ENCODE measurements around the gene DCAF11. TPM values are rescaled to one million over a fixed set of nuclear protein-coding genes. Genes with fewer than 3 reads are reported as not detected.

DCAF11 gene
- total RNA-seq (2022; extraction: Qiagen RNA extraction), result 20.8 to 22.4 TPM (median 21.9 TPM) in 5 replicates

DNA sequence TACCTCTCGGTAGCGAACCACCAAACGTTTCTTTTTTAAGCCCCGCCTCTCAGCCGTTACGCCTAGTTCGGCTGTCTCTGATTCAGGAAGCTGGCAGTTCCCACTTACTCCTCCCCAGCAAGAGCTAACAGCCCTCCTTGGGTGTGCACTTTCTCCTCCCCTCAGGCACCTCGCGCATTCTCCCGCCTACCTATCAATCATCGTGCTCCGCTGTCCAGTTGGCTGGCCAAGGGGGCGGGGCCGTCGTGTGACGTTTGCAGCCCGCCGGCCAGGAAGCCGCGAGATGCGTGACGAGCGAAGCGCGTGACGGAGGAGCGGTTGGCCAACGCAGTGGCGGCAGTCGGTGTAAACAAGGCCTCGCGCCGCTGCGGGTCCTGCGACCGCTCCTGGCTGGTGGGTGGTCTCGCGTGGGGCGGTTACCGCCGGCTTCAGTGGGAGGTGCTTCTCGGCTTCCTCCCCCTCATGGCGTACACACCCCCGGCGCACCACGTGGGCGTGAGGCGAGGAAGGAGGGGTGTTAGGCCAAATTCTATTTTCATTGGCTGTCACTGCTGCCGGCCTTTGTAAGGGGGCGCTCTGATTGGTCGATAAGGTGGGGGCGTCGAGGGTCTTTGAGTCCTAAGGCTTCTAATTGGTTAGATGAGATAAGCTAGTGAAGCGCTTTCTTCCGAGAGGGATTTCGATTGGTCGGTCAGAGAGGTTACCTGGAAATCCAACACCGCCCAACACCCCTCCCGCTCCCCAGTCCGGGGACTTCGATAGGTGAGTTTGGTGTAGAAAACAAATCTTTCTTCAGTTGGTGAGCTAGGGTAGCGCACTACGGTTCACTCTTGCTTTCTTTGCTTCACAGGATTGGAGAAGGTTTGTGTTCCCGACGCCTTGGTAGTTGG is at the start of gene DCAF11, which contains the start of gene NRL:
DCAF11 (plus strand) TSS at position 246 of the 890 bp plus-strand sequence. CDS start 818 bp downstream, outside the sequence.
NRL (minus strand) TSS at position 418 of the 890 bp plus-strand sequence. CDS start 32,101 bp downstream, outside the sequence.

DNA sequence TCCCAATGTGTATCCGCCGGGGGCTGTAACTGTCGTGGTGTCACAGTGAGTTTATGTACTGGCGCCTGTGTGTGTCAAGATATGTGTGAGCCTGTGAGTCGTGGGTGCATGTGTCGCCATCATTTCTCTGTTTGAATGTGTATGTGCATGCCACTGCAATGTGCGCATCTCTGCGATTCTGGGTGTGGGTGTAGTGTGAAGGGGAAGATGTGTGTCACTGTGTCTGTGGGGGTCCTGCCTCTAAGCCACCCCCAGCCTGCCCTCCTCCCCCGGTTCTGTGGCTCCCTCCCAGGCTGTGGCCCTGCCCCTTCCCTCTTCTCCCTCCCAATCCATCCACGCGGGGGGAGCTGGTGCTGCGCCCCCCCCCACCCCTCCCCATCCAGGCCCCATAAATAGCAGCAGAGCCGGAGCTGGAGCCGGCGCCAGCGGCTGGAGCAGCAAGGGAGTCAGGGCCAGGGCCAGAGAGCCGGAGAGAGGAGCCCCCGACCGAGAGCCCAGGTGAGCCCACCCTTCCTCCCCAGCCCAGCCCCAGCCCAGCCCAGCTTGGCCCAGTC is 43.4 kb upstream of the DCAF11 start, which contains the start of gene CPNE6:
CPNE6 (plus strand) TSS at position 419 of the 554 bp plus-strand sequence. CDS start 1,375 bp downstream, outside the sequence.

DNA sequence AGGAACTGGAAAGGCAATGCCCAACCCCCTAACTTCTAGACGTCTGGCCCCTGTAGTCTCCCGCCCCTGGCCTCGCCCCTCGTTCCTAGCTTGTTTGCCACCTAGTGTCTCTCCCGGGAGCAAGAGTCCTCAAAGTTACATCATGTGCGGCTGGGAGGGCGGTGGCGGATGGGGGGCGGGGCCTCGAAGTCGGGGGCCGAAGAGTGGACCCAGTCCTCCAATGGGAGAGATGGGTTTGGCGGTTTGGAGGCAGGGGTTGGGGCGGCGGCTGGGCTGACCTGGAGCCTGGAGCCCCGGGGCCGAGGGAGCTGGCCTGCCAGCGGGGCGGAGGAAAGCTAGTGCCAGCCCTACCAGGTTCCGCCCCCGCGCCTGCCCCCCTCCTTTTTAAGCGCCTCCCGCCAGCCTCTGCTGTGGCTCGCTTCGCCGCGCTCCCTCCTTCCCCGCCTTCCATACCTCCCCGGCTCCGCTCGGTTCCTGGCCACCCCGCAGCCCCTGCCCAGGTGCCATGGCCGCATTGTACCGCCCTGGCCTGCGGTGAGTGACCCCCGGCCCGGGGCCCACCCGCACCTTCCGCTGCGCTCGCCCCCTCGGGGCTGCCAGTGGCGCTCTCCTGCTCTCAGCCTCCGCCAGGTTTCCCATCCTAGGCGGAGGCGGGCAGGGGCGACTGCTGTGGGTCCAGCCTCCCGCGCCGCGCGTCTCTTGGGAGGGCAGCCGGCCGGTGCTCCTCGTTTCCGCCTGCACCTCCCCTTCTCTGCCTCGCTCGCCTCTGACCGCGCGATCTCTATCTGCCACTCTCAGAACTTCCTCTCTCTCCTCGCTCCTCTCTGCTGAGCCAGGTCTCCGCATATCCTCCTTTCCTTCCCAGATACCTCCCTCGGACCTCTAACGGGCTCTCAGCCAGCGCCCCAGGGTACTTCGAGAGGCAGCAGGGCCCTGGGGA is 20.4 kb upstream of the DCAF11 start, which contains the start of gene PCK2:
PCK2 (plus strand) TSS at position 411 of the 940 bp plus-strand sequence; CDS start at position 506, 95 bp downstream.

DNA sequence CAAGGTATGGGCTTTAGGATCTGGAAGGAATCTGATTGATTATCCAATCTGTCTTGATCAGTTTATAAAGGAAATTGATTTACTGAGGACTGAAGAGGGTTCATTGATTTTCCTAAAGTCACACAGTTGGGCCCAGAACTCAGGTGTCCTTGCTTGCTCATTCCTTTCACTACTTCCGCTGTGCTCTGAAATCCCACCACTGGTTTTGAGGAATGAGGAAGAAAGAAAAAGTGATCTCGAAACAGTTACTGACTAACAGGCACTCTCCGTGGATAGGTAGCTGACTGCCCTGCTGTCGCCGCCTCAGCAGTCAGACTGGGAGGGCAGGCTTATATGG is 15.8 kb downstream of the DCAF11 start, which contains the start of gene FITM1:
FITM1 (plus strand) TSS at position 280 of the 337 bp plus-strand sequence. CDS start 905 bp downstream, outside the sequence.

DNA sequence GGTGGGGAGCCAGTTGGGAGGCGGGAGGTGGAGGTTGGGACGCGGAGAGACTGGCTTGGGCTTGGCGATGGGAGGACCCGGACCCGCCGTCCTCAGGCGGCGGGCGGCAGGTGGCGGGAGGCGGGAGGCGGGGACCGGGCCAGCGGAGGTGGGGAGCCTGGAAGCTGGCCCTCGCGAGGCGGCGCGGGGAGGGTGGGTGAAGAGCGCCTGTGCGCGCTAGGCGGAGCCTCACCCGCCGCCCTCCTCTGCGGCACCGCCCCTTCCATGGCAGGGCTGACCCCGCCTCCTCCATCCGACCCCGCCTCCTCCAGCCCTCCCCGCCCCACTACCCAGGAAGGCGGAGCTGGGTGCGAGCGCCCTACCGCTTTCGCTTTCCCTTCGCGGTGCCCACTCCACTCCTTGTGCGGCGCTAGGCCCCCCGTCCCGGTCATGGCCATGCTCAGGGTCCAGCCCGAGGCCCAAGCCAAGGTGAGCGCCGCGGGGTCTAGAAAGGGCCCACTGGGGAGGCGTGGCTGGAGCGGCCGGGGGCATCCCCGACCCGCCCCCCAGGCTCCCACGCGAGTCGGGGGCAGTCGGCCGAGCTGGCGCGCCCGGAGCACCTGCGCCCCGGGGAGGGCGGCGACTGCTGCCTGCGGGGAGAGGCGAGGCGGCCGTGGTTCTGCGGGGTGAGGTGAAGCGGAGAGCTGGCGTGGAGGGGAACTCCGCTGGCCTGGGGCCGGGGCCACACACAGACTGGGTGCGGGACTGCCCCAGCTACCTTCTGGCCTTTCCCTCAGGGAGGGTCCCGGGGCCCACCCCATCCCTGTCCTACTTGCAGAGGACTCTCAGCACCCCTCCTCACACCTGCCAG is 21.5 kb downstream of the DCAF11 start, which contains the start of gene PSME1:
PSME1 (plus strand) TSS at position 361 of the 850 bp plus-strand sequence; CDS start at position 430, 69 bp downstream.

DNA sequence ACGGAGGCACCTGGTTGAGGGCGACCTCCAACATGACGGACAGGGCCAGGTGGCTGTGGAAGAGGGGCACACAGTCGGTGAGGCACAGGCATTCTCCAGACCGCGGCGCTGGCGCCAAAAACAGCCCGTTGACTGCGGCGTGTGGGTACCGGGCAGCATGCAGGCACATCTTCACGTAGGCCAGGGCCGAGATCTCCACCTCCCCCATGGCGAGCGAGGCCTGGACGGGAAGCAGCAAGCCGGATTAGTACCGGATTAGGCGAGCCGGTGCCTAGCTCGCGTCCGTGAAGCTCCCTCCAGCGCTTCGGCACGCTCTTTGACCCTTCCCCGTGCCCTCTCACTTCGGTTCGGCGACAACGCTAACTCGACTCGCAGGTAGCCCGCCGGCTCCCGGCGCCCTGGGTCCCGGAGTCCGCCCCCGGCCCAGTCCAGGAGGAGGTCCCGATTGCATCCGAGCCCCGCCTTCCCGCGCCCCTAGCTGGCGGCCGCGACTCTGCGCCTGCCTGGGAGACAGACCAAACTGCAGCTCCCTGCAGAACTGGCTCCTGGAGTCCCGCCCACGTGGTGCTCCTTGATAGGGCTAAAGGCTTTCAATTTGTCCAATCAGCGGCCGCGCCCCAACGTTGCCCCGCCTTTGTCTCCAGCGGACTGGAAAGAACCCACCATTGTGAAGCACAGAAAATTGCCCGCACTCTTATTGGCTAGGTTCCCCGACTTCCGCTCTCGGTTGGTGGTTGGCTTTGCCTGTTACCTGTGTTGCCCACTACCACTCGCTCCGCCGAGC is 26.7 kb downstream of the DCAF11 start, which contains the start of gene EMC9:
EMC9 (minus strand) TSS at position 495 of the 784 bp plus-strand sequence; CDS start at position 208, 287 bp downstream.

DNA sequence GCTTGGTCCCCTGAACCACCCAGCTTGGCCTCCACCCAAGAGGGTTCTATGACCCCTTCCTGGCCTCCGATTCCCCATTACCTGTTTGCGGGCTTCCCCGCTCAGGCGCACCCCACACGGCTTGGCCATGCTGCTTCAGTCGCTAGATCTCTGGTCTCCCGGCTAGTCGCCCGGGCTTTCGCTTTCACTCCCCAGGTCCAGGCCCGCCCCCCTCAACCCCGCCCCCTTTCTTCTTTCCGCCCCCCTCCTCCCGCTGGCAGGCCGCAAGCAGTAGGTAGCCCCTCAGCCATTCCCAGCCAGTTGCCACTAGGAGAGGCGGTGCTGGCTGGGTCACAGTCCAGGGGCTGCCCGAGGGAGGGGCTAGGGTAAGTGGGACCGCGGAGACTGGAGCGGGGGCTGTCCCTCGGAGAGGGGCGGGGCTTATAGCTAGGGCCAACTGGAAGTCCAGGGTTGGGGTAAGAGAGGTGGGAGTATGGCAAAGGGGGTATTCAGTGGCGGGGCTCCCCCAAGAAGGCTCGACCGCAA is 31.9 kb downstream of the DCAF11 start, which contains the start of gene PSME2:
PSME2 (minus strand) TSS at position 158 of the 525 bp plus-strand sequence; CDS start at position 129, 29 bp downstream.

DNA sequence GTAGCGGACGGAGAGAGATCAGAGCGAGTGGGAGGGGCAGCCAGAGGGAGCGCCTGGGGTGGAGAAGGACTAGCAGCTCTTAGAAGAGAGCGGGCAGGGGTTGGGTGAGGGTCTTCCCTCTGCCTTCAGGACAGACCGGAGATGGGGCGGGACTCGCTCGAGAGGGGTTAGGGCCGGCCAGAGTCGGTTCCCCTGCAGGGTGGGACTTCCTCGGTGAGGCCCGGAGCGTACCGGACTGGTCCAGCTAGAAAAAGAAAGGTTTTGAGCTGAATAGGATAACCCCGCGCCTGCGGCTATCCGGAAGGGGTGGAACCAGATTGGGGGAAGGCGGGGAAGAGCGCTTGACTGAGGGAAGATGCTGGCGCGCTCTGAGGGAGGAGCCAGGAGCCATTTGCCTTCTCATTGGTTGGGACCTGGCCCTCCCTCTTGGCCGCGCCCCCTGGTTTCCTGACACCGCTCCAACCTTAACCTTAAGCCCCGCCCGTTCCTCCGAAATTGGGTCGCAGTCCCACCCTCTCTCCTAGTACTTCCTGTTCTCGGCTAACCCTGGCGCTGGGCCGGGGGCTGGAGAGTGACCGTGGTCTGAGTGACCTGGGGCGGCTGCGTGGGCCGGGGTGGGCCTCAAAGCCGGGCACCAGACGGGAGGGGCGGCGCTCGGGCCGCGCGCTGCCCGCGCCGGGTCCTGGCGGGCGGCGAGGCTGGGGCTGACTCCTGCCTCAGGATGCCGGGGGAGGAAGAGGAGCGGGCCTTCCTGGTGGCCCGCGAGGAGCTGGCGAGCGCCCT is 32.6 kb downstream of the DCAF11 start, which contains the start of gene RNF31:
RNF31 (plus strand) TSS at position 521 of the 783 bp plus-strand sequence; CDS start at position 722, 201 bp downstream.

DNA sequence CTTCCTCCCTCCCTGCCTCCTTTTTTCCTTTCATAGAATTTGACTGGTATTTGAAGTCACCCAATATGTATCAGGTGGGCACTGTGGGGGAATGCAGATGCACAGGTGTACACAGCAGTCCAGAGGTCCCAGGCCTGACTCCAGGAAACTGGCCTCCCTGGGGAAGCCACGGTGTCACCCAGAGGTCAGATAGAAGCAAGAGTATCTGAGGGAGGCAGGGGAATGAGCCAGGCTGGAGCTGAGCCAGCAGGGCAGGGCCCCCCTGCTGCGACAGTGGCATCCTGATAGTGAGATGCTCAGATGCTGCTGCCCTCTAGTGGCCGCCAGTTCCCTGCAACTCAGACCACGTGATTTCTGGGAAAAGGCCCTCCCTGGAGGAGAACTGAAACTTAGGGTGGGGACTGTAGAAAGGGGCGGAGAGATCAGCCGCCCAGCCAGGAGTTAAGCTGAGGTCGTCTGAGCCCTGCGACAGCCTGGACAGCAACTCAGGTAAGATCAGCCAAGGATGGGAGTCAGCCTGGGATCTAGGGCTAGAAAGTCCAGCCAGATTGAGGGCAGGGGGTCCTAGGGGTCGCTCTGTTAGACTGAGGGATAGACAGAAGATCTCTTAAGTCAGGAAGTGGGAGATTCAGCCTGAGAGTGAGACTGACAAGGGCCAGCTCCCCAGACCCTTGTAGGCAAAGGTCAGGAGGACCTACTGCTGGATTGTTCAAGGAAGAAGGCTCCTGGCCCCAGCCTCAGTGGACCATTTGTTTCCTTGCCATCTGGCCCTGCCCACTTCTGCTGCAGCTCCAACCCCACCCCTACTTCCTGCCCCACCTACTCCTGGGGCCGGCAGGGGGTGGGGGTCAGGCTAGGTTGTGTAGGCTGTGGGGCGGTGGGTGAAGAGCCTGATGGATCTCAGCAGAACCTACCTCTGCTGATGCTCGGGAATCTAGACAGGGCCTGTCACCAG is 46.5 kb downstream of the DCAF11 start, which contains the start of gene IRF9:
IRF9 (plus strand) TSS at position 416 of the 955 bp plus-strand sequence. CDS start 880 bp downstream, outside the sequence.

DNA sequence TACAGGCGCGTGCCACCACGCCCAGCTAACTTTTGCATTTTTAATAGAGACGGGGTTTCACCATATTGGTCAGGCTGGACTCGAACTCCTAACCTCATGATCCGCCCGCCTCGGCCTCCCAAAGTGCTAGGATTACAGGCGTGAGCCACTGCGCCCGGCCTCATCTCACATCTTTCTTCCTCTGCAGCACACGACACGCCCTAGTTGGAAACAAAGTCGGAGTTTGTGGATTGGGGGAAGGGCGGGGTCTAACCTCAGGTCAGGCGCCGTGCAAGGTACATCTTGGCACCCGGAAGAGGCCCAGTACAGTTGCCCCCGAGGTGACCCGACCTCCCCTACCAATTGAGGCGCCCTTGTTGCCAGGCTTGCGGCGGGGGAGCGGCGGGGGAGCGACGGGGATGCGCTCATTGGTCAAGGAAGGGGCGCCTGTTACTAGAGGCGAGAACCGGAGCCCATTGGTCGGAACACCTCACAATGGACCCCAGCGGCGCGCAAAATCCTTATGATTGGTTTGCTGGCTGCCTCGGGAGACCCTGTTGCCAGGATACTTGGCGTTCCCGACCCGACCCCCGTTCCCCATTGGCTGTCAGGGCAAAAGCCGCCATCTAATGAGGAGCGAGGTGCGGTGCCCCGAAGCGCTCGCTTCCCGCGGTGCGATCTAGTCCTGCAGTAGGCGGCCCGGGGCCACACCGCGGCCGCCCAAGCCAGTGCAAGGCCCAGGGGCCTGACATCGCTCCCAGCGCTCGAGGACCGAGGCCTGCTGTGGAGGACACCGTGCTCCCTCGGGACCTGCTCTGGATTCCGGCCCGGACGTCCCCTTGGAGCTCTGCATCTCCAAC is 57.1 kb downstream of the DCAF11 start, which contains the start of gene REC8:
REC8 (plus strand) TSS at position 659 of the 839 bp plus-strand sequence. CDS start 473 bp downstream, outside the sequence.

Other genes with a start within 250 kb of the DCAF11 start
- gene DHRS4, start 161.0 kb upstream of the DCAF11 start, total RNA-seq (2022; extraction: Qiagen RNA extraction), result 42.8 to 50.0 TPM (median 43.6 TPM) in 5 replicates
- 25.5 to 34.0 TPM (median 29.6 TPM) in 5 replicates for gene DHRS4L2, start 125.8 kb upstream of the DCAF11 start, total RNA-seq (2022; extraction: Qiagen RNA extraction)
- 0.35 to 0.74 TPM (median 0.53 TPM) in 5 replicates for gene CARMIL3, start 62.8 kb upstream of the DCAF11 start, total RNA-seq (2022; extraction: Qiagen RNA extraction)
- not detected in 5 replicates for gene CPNE6, start 43.2 kb upstream of the DCAF11 start, total RNA-seq (2022; extraction: Qiagen RNA extraction)
- 15.0 to 21.2 TPM (median 19.3 TPM) in 5 replicates for gene PCK2, start 20.5 kb upstream of the DCAF11 start, total RNA-seq (2022; extraction: Qiagen RNA extraction)
- 0.56 to 1.1 TPM (median 0.84 TPM) in 5 replicates for gene NRL, start 172 bp downstream of the DCAF11 start, total RNA-seq (2022; extraction: Qiagen RNA extraction)
- 0.13 to 0.19 TPM in 2 of 5 replicates, not detected in the others for gene FITM1, start 15.9 kb downstream of the DCAF11 start, total RNA-seq (2022; extraction: Qiagen RNA extraction)
- gene PSME1, start 21.4 kb downstream of the DCAF11 start, total RNA-seq (2022; extraction: Qiagen RNA extraction), result 159 to 187 TPM (median 162 TPM) in 5 replicates
- 45.7 to 62.3 TPM (median 60.1 TPM) in 5 replicates for gene EMC9, start 26.8 kb downstream of the DCAF11 start, total RNA-seq (2022; extraction: Qiagen RNA extraction)
- 151 to 185 TPM (median 159 TPM) in 5 replicates for gene PSME2, start 31.8 kb downstream of the DCAF11 start, total RNA-seq (2022; extraction: Qiagen RNA extraction)
- 19.9 to 35.1 TPM (median 34.3 TPM) in 5 replicates for gene RNF31, start 32.7 kb downstream of the DCAF11 start, total RNA-seq (2022; extraction: Qiagen RNA extraction)
- 16.8 to 21.0 TPM (median 17.7 TPM) in 5 replicates for gene IRF9, start 46.5 kb downstream of the DCAF11 start, total RNA-seq (2022; extraction: Qiagen RNA extraction)
- 3.3 to 6.5 TPM (median 5.3 TPM) in 5 replicates for gene REC8, start 57.3 kb downstream of the DCAF11 start, total RNA-seq (2022; extraction: Qiagen RNA extraction)
- gene IPO4, start 74.0 kb downstream of the DCAF11 start, total RNA-seq (2022; extraction: Qiagen RNA extraction), result 72.5 to 89.6 TPM (median 84.6 TPM) in 5 replicates
- 58.4 to 64.8 TPM (median 63.8 TPM) in 5 replicates for gene TM9SF1, start 80.7 kb downstream of the DCAF11 start, total RNA-seq (2022; extraction: Qiagen RNA extraction)
- gene TSSK4, start 90.9 kb downstream of the DCAF11 start, total RNA-seq (2022; extraction: Qiagen RNA extraction), result not detected in 5 replicates
- 75.9 to 98.1 TPM (median 81.6 TPM) in 5 replicates for gene CHMP4A, start 98.7 kb downstream of the DCAF11 start, total RNA-seq (2022; extraction: Qiagen RNA extraction)
- gene MDP1, start 101.3 kb downstream of the DCAF11 start, total RNA-seq (2022; extraction: Qiagen RNA extraction), result 29.1 to 34.2 TPM (median 30.7 TPM) in 5 replicates
- gene NEDD8, start 117.6 kb downstream of the DCAF11 start, total RNA-seq (2022; extraction: Qiagen RNA extraction), result 450 to 490 TPM (median 458 TPM) in 5 replicates
- 54.1 to 66.3 TPM (median 57.2 TPM) in 5 replicates for gene GMPR2, start 118.2 kb downstream of the DCAF11 start, total RNA-seq (2022; extraction: Qiagen RNA extraction)
- 34.4 to 39.3 TPM (median 36.4 TPM) in 5 replicates for gene TINF2, start 127.8 kb downstream of the DCAF11 start, total RNA-seq (2022; extraction: Qiagen RNA extraction)
- 0.89 to 1.9 TPM (median 1.4 TPM) in 5 replicates for gene TGM1, start 148.4 kb downstream of the DCAF11 start, total RNA-seq (2022; extraction: Qiagen RNA extraction)
- gene RABGGTA, start 156.8 kb downstream of the DCAF11 start, total RNA-seq (2022; extraction: Qiagen RNA extraction), result 15.5 to 19.8 TPM (median 17.5 TPM) in 5 replicates
- gene DHRS1, start 185.0 kb downstream of the DCAF11 start, total RNA-seq (2022; extraction: Qiagen RNA extraction), result 10.4 to 14.5 TPM (median 11.6 TPM) in 5 replicates
- gene NOP9, start 185.1 kb downstream of the DCAF11 start, total RNA-seq (2022; extraction: Qiagen RNA extraction), result 13.5 to 16.8 TPM (median 15.9 TPM) in 5 replicates
- 0.08 to 0.24 TPM (median 0.17 TPM) in 5 replicates for gene CIDEB, start 193.2 kb downstream of the DCAF11 start, total RNA-seq (2022; extraction: Qiagen RNA extraction)
- 2.1 to 5.7 TPM (median 4.5 TPM) in 5 replicates for gene LTB4R2, start 195.4 kb downstream of the DCAF11 start, total RNA-seq (2022; extraction: Qiagen RNA extraction)
- 4.4 to 7.8 TPM (median 5.9 TPM) in 5 replicates for gene LTB4R, start 196.7 kb downstream of the DCAF11 start, total RNA-seq (2022; extraction: Qiagen RNA extraction)
- not detected in 5 replicates for gene ADCY4, start 220.3 kb downstream of the DCAF11 start, total RNA-seq (2022; extraction: Qiagen RNA extraction)
- gene RIPK3, start 225.2 kb downstream of the DCAF11 start, total RNA-seq (2022; extraction: Qiagen RNA extraction), result not detected in 5 replicates

Data from A549 treated with Mapracorat at 1 μM for 4 hours (cell line).